Bronchial smooth muscle cell (primary cell): Measurements from ENCODE around the gene TRAPPC6A. TPM values are rescaled to one million over a fixed set of nuclear protein-coding genes. Genes with fewer than 3 reads are reported as not detected.

Experiments
- total RNA-seq: library from RNA; depleted of rRNA; stranded (reverse); fragments of >200 nt; gene quantifications from 2 replicates; pipeline ENCODE4 v1.2.1, GENCODE V29; 2014

Gene TRAPPC6A, protein sequence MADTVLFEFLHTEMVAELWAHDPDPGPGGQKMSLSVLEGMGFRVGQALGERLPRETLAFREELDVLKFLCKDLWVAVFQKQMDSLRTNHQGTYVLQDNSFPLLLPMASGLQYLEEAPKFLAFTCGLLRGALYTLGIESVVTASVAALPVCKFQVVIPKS
- total RNA-seq: 11.0 and 13.4 TPM in 2 replicates

GRCh38 chr19:45177817-45178261 lies at the start of gene TRAPPC6A:
Gene TRAPPC6A, minus strand, starts transcription at chr19:45178237. Its CDS starts 19 bp downstream, at chr19:45178218.

GRCh38 chr19:45178262-45179071 lies 430 bp upstream of the TRAPPC6A start, which contains the start of gene BLOC1S3:
Gene BLOC1S3, plus strand, starts transcription at chr19:45178784. Its CDS starts 513 bp downstream, at chr19:45179297.

GRCh38 chr19:45160870-45161737 lies 16.9 kb downstream of the TRAPPC6A start, which contains the start of gene NKPD1:
Gene NKPD1, minus strand, starts transcription at chr19:45160982. Its CDS starts 832 bp downstream, at chr19:45160150.

Other genes with a start within 250 kb of the TRAPPC6A start
- gene APOC4, start 236.0 kb downstream of the TRAPPC6A start, total RNA-seq: not detected in 2 replicates
- not detected in 2 replicates for gene APOC2, start 232.2 kb downstream of the TRAPPC6A start, total RNA-seq
- gene CLPTM1, start 222.9 kb downstream of the TRAPPC6A start, total RNA-seq: 26.1 and 30.4 TPM in 2 replicates
- 3.3 and 6.9 TPM in 2 replicates for gene RELB, start 176.8 kb downstream of the TRAPPC6A start, total RNA-seq
- 12.3 and 17.8 TPM in 2 replicates for gene CLASRP, start 139.2 kb downstream of the TRAPPC6A start, total RNA-seq
- not detected in 2 replicates for gene ZNF296, start 101.8 kb downstream of the TRAPPC6A start, total RNA-seq
- gene GEMIN7, start 99.0 kb downstream of the TRAPPC6A start, total RNA-seq: 9.9 and 11.8 TPM in 2 replicates
- 25.0 and 32.2 TPM in 2 replicates for gene PPP1R37, start 85.1 kb downstream of the TRAPPC6A start, total RNA-seq
- 0.47 and 0.52 TPM in 2 replicates for gene NKPD1, start 17.3 kb downstream of the TRAPPC6A start, total RNA-seq
- gene BLOC1S3, start 547 bp upstream of the TRAPPC6A start, total RNA-seq: 1.8 and 2.2 TPM in 2 replicates
- gene EXOC3L2, start 67.2 kb upstream of the TRAPPC6A start, total RNA-seq: 0.16 TPM in 1 of 2 replicates, not detected in the other
- 8.2 and 15.9 TPM in 2 replicates for gene MARK4, start 73.0 kb upstream of the TRAPPC6A start, total RNA-seq
- not detected in 2 replicates for gene CKM, start 144.6 kb upstream of the TRAPPC6A start, total RNA-seq
- 0.16 TPM in 1 of 2 replicates, not detected in the other for gene KLC3, start 162.5 kb upstream of the TRAPPC6A start, total RNA-seq
- 12.5 and 13.2 TPM in 2 replicates for gene ERCC2, start 192.3 kb upstream of the TRAPPC6A start, total RNA-seq
- 0.60 and 1.3 TPM in 2 replicates for gene PPP1R13L, start 226.8 kb upstream of the TRAPPC6A start, total RNA-seq
- gene POLR1G, start 228.4 kb upstream of the TRAPPC6A start, total RNA-seq: 1.5 and 2.0 TPM in 2 replicates
- 45.9 and 58.8 TPM in 2 replicates for gene ERCC1, start 245.7 kb upstream of the TRAPPC6A start, total RNA-seq